GM19467 (cell line): ENCODE measurements around the gene PTPRN2.

Experiments used
- ATAC-seq: cut with Tn5 transposase; IDR thresholded peaks from one replicate; pipeline ENCODE4 v1.9.1; 2021; ENCODE audit warnings: mild to moderate bottlenecking, moderate library complexity; ENCODE audit not compliant: unreplicated experiment

Gene PTPRN2

GRCh38 chr7:158603773-158604755, 16.4 kb upstream of the PTPRN2 start:
- ATAC-seq: no peak

- ATAC-seq: no peak
Measured at GRCh38 chr7:158602905-158603772, 15.5 kb upstream of the PTPRN2 start.

- no peak for ATAC-seq
Measured at GRCh38 chr7:158602041-158602440, 14.4 kb upstream of the PTPRN2 start.

GRCh38 chr7:158601090-158601489, 13.5 kb upstream of the PTPRN2 start:
- no peak for ATAC-seq

GRCh38 chr7:158596745-158597144, 9.1 kb upstream of the PTPRN2 start:
- no peak for ATAC-seq

- no peak for ATAC-seq
Measured at GRCh38 chr7:158596309-158596708, 8.7 kb upstream of the PTPRN2 start.

GRCh38 chr7:158595068-158595467, 7.4 kb upstream of the PTPRN2 start:
- no peak for ATAC-seq

- no peak for ATAC-seq
Measured at GRCh38 chr7:158592541-158592940, 4.9 kb upstream of the PTPRN2 start.

- ATAC-seq: no peak
Measured at GRCh38 chr7:158591944-158592343, 4.3 kb upstream of the PTPRN2 start.

- no peak for ATAC-seq
Measured at GRCh38 chr7:158590181-158590530, 2.5 kb upstream of the PTPRN2 start.

GRCh38 chr7:158589653-158590052, 2.0 kb upstream of the PTPRN2 start:
- ATAC-seq: no peak

GRCh38 chr7:158588878-158589442, 1.3 kb upstream of the PTPRN2 start:
- no peak for ATAC-seq

GRCh38 chr7:158588085-158588877, 658 bp upstream of the PTPRN2 start:
- ATAC-seq: no peak

- no peak for ATAC-seq
Measured at GRCh38 chr7:158586499-158587161, 993 bp downstream of the PTPRN2 start.

- ATAC-seq: no peak
Measured at GRCh38 chr7:158585721-158586498, 1.7 kb downstream of the PTPRN2 start.

GRCh38 chr7:158584407-158584806, 3.2 kb downstream of the PTPRN2 start:
- ATAC-seq: no peak

GRCh38 chr7:158583810-158584209, 3.8 kb downstream of the PTPRN2 start:
- no peak for ATAC-seq

- ATAC-seq: no peak
Measured at GRCh38 chr7:158583143-158583542, 4.5 kb downstream of the PTPRN2 start.

- no peak for ATAC-seq
Measured at GRCh38 chr7:158582089-158582456, 5.5 kb downstream of the PTPRN2 start.
